Stimulated activated effector memory CD8-positive, alpha-beta T cell treated with anti-CD3 and anti-CD28 coated beads, Interleukin-12 subunit alpha, Interleukin-12 subunit beta, amount 100 ng/mL, for 72 hours (primary cell): Measurements from ENCODE around the gene NPAS3.
A peak's percentile ranks its signal among the peaks of the same experiment; 100 is the strongest.

Experiments used
- ATAC-seq: fragments of 150-1000 bp; cut with Tn5 transposase; 2 replicates; pipeline ENCODE4 v1.10.0; 2021
- DNase-seq, 2 donors: peaks; one replicate each; pipeline ENCODE4 v3.0.0; 2021 to 2022; ENCODE audit warnings: low spot score in 2 of 2
- H3K27ac Mint-ChIP-seq: one replicate; pipeline ENCODE4 v1.8.0; 2022; ENCODE audit warnings: mild to moderate bottlenecking, mixed read lengths
- H3K36me3 Mint-ChIP-seq: one replicate; pipeline ENCODE4 v1.8.0; 2022; ENCODE audit warnings: mild to moderate bottlenecking, mixed read lengths
- H3K4me1 Mint-ChIP-seq: one replicate; pipeline ENCODE4 v1.8.0; 2022; ENCODE audit warnings: mixed read lengths
- H3K4me3 Mint-ChIP-seq: one replicate; pipeline ENCODE4 v1.8.0; 2022; ENCODE audit warnings: mild to moderate bottlenecking, mixed read lengths
- H3K9me3 Mint-ChIP-seq: one replicate; pipeline ENCODE4 v1.8.0; 2022; ENCODE audit warnings: mixed read lengths

NPAS3 gene

GRCh38 chr14:32933629-32934072, 5.0 kb upstream of the NPAS3 start:
- Mint-ChIP-seq H3K9me3 (peaks cover 2% of the 10 kb centered on the region), H3K4me3 (no peak overlapping the region), H3K27ac (no peak overlapping the region), H3K4me1 (peaks cover 6% of the 10 kb centered on the region), H3K36me3 (no peaks in the 10 kb centered on the region)
- ATAC-seq (no peak), DNase-seq (no peak)

- H3K4me1 Mint-ChIP-seq: peaks cover 6% of the 10 kb centered on the region
- DNase-seq (no peak), ATAC-seq (no peak)
- H3K36me3 Mint-ChIP-seq: no peaks in the 10 kb centered on the region
- peaks cover 2% of the 10 kb centered on the region for H3K9me3 Mint-ChIP-seq
- no peak overlapping the region for H3K27ac Mint-ChIP-seq
- no peak overlapping the region for H3K4me3 Mint-ChIP-seq
These were observed 4.4 kb upstream of the NPAS3 start for GRCh38 chr14:32934073-32934880.

GRCh38 chr14:32934881-32935633, 3.6 kb upstream of the NPAS3 start:
- H3K27ac Mint-ChIP-seq: no peak overlapping the region
- ATAC-seq: no peak
- H3K9me3 Mint-ChIP-seq: peaks cover 1% of the 10 kb centered on the region

GRCh38 chr14:32939254-32940065, 781 bp downstream of the NPAS3 start:
- Mint-ChIP-seq H3K4me3 (peak overlapping the region; percentile 63), H3K36me3 (no peaks in the 10 kb centered on the region), H3K4me1 (peaks cover 12% of the 10 kb centered on the region), H3K27ac (no peak overlapping the region), H3K9me3 (peaks cover 5% of the 10 kb centered on the region)
- peak; percentile 51 for ATAC-seq
- DNase-seq: no peak

More at GRCh38 chr14:32934881-32935633, 3.6 kb upstream of the NPAS3 start:
- Mint-ChIP-seq H3K36me3 (no peaks in the 10 kb centered on the region), H3K4me1 (peaks cover 11% of the 10 kb centered on the region), H3K4me3 (no peak overlapping the region)
- no peak for DNase-seq

GRCh38 chr14:32940066-32940651, 1.5 kb downstream of the NPAS3 start:
- DNase-seq (no peak), ATAC-seq (no peak)
- peak overlapping the region; percentile 63 for H3K4me3 Mint-ChIP-seq
- peaks cover 5% of the 10 kb centered on the region for H3K9me3 Mint-ChIP-seq
- no peak overlapping the region for H3K27ac Mint-ChIP-seq
- H3K4me1 Mint-ChIP-seq: peaks cover 12% of the 10 kb centered on the region
- H3K36me3 Mint-ChIP-seq: no peaks in the 10 kb centered on the region

GRCh38 chr14:32940711-32941667, 2.3 kb downstream of the NPAS3 start:
- no peak for ATAC-seq
- Mint-ChIP-seq H3K9me3 (peaks cover 5% of the 10 kb centered on the region), H3K36me3 (no peaks in the 10 kb centered on the region), H3K27ac (no peak overlapping the region), H3K4me3 (no peak overlapping the region), H3K4me1 (peaks cover 12% of the 10 kb centered on the region)
- DNase-seq: no peak

GRCh38 chr14:32941668-32942065, 3.0 kb downstream of the NPAS3 start:
- Mint-ChIP-seq H3K36me3 (no peaks in the 10 kb centered on the region), H3K27ac (no peak overlapping the region), H3K4me1 (peaks cover 12% of the 10 kb centered on the region), H3K4me3 (no peak overlapping the region), H3K9me3 (peaks cover 5% of the 10 kb centered on the region)
- ATAC-seq: no peak
- DNase-seq: no peak

- ATAC-seq: no peak
- no peak for DNase-seq
- H3K36me3 Mint-ChIP-seq: no peaks in the 10 kb centered on the region
- no peak overlapping the region for H3K27ac Mint-ChIP-seq
- H3K9me3 Mint-ChIP-seq: no peaks in the 10 kb centered on the region
- no peak overlapping the region for H3K4me3 Mint-ChIP-seq
- no peaks in the 10 kb centered on the region for H3K4me1 Mint-ChIP-seq
These were observed 8.4 kb downstream of the NPAS3 start for GRCh38 chr14:32947081-32947480.

- Mint-ChIP-seq H3K27ac (no peak overlapping the region), H3K36me3 (no peaks in the 10 kb centered on the region), H3K4me3 (no peak overlapping the region), H3K9me3 (no peaks in the 10 kb centered on the region), H3K4me1 (no peaks in the 10 kb centered on the region)
- DNase-seq: no peak
- no peak for ATAC-seq
These were observed 9.1 kb downstream of the NPAS3 start for GRCh38 chr14:32947792-32948191.

GRCh38 chr14:32950584-32950983, 11.9 kb downstream of the NPAS3 start:
- DNase-seq: no peak
- no peaks in the 10 kb centered on the region for H3K4me1 Mint-ChIP-seq
- no peak for ATAC-seq
- H3K36me3 Mint-ChIP-seq: no peaks in the 10 kb centered on the region
- H3K4me3 Mint-ChIP-seq: no peak overlapping the region
- peaks cover 3% of the 10 kb centered on the region for H3K9me3 Mint-ChIP-seq
- no peak overlapping the region for H3K27ac Mint-ChIP-seq

- peaks cover 6% of the 10 kb centered on the region for H3K9me3 Mint-ChIP-seq
- no peaks in the 10 kb centered on the region for H3K4me1 Mint-ChIP-seq
- H3K36me3 Mint-ChIP-seq: no peaks in the 10 kb centered on the region
- no peak overlapping the region for H3K4me3 Mint-ChIP-seq
- no peak for ATAC-seq
- no peak for DNase-seq
- H3K27ac Mint-ChIP-seq: no peak overlapping the region
These were observed 28.7 kb downstream of the NPAS3 start for GRCh38 chr14:32967421-32967820.

- ATAC-seq: no peak
- H3K4me3 Mint-ChIP-seq: no peak overlapping the region
These were observed 30.4 kb downstream of the NPAS3 start for GRCh38 chr14:32968972-32969544.

GRCh38 chr14:32977913-32978312, 39.2 kb downstream of the NPAS3 start:
- Mint-ChIP-seq H3K27ac (no peak overlapping the region), H3K4me1 (no peaks in the 10 kb centered on the region), H3K36me3 (no peaks in the 10 kb centered on the region), H3K4me3 (no peak overlapping the region), H3K9me3 (peaks cover 3% of the 10 kb centered on the region)
- ATAC-seq: no peak
- no peak for DNase-seq

More at GRCh38 chr14:32968972-32969544, 30.4 kb downstream of the NPAS3 start:
- Mint-ChIP-seq H3K4me1 (no peaks in the 10 kb centered on the region), H3K27ac (no peak overlapping the region), H3K36me3 (no peaks in the 10 kb centered on the region), H3K9me3 (peaks cover 6% of the 10 kb centered on the region)
- no peak for DNase-seq
